ENCODE measurements around the gene HPCAL1.

GRCh38 chr2:10411557-10411956 lies 108.9 kb downstream of the HPCAL1 start:
- TF ChIP-seq POLR2A (IDR thresholded peaks at IDR 0.05) (no peak), EP300 (IDR thresholded peaks at IDR 0.05) (no peak), POLR2AphosphoS5 (IDR thresholded peaks at IDR 0.05) (no peak)
- TF ChIP-seq, protein P1, sequence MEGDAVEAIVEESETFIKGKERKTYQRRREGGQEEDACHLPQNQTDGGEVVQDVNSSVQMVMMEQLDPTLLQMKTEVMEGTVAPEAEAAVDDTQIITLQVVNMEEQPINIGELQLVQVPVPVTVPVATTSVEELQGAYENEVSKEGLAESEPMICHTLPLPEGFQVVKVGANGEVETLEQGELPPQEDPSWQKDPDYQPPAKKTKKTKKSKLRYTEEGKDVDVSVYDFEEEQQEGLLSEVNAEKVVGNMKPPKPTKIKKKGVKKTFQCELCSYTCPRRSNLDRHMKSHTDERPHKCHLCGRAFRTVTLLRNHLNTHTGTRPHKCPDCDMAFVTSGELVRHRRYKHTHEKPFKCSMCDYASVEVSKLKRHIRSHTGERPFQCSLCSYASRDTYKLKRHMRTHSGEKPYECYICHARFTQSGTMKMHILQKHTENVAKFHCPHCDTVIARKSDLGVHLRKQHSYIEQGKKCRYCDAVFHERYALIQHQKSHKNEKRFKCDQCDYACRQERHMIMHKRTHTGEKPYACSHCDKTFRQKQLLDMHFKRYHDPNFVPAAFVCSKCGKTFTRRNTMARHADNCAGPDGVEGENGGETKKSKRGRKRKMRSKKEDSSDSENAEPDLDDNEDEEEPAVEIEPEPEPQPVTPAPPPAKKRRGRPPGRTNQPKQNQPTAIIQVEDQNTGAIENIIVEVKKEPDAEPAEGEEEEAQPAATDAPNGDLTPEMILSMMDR (IDR thresholded peaks at IDR 0.05), result no peak
